Measurements from ENCODE around the gene THRB.

Gene THRB

DNA sequence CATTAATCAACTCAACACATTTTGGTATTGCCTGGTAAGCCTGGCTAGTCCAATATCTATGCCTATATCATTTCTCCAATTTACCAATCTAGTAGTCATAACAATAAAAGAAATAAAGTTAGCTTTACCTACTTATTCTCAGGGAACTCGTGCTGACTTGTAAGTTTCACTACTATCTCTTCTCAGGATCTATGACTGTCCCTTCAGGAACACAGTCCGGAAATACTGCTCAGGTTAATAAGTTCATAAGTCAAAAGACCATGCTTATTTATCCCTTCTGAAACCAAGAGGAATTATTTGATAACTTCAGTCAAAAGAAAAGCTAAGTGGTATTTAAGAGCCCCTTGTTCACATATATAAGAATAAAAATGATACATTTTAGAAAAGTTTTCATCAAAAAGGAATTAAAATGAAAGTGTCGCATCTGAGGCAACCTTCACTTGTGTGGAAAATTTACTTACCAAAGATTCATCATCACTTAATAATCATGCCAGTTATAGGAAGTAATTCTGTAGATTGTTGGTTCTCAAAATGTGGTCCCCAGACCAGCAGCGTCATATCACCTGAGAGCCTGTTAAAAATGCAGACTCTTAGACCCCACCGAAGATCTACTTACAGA, 15.5 kb upstream of the THRB start:
- DNase-seq, result no peak

DNA sequence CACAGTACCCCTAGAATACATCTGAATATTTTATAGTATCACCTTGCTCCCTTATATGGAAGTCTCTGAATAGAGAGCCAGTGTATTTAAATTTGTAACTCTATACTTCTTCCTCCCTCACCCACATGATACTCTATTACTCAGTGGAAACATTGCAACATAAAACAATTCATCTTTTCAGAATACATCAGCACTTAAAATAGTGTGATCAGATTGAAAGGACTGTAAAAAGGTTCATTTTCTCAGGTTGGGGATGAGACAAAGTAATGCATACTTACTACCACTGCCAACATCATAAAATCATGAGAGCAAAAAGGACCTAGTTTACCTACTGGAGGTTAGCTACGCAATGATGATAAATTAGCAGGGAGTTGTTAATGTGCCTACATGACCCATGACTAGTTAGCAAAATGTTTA, 13.8 kb upstream of the THRB start:
- no peak for DNase-seq

DNA sequence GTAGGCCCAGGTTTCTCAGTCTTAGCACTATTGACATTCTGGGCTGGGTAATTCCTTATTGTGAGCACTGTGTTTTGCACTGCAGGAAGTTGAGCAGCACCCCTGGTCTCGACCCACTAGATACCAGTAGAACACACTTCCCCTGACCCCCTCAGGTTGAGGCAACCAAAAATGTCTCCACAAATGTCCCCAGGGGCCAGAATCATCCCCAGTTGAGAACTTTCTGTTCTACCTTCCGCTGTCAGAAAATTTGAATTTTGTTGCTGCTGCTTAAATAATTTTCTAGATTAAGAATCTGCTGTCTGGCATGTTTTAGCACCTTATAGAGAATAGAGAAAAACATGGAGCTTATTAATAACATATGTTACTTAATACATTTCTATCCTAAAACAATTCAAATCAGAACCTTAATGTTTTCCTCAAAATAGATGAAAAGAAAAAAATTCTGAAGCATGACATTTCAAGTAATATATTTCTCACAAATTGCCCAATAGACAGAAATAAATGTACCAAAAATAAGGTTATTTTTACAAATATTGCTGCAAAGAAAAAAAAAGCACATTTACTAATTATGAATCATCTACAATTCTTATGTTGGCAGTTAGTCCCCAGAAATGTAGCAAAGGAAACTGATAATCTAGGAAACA, 13.2 kb upstream of the THRB start:
- DNase-seq, result no peak

DNA sequence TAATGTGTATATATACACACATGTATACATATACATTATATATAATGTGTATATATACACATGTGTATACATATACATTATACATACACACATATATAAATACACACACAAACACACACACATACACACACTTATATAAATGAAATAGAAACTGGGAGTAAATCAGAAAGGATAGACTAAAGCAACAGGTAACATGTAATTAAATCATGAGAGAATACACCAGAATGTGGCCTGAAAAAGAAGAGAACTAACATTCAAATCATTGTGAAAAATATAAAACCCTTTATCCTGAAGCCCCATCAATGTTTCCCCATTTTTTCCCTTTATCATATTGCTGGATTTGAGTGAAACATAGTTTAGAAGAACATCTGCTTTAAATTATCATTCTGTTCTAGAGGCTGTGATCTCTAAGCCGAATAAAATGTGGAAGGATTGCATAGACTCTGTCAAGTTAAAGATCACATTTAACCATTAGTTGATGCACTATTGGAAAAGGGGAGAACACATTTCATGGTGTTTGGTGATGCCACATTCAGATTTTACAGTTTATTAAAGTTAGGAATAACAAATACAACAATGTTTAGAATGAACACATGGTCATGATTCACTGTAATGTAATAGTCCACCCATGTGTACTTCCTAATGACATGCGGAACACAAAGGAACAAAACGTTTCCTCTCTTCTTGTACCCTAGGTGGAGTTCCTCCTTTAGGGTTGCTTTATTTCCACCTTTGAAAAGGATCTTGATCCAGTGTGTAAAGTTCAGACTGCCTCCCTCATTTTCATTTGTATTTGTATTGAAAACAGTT, 12.5 kb upstream of the THRB start:
- no peak for DNase-seq

DNA sequence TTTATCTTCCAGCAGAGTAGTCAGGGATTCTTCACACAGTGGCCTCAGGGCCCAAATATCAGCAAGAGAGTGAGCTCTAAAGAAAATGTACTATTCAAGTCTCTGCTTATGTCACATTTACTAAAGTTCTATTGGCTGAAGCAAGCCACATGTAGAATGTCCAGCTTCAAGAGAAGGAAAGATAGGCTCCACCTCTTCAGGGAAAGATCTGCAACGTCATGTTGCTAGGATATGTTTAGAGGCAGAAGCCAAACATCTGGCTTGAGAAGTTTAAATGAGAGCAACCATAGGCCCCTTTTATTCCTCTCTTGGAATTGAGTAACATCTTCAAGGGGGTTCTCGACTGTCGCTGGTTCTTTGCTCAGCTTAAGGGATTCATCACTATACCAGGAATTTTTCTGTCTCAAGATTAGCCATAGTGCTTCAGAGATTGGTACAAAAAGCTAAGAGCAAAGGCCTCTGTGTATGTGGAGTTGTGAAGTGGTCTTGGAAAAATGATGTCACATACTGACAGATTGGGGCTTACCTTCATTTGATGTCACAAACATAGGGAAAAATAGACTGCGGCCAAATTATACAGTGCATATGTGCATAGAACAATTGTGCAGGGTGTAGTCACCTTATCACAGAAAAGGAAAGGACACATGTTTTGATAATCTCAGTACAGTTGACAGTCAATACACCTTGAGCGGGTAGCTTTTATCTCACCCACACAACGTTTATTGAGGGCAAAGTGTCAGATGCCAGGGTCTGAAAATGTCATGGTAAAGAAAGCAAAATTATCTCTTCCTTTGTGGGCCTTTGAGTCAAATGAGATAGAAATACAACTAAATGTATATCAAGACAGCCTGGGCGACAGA, 11.3 kb upstream of the THRB start:
- no peak for DNase-seq

DNA sequence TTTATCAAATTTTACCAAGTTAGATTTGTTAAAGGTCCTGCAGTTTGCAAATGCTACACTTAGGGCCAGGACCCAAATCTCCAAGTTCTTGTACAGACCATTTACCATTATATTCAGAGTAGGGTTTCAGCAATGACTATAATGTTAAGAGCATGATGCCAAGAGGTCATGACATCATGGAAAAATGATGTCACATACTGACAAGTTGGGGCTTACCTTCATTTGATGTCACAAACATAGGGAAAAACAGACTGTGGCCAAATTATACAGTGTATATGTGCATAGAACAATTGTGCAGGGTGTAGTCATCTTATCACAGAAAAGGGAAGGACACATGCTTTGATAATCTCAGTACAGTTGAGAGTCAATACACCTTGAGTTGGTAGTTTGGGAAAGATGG, 10.1 kb upstream of the THRB start:
- no peak for DNase-seq

DNA sequence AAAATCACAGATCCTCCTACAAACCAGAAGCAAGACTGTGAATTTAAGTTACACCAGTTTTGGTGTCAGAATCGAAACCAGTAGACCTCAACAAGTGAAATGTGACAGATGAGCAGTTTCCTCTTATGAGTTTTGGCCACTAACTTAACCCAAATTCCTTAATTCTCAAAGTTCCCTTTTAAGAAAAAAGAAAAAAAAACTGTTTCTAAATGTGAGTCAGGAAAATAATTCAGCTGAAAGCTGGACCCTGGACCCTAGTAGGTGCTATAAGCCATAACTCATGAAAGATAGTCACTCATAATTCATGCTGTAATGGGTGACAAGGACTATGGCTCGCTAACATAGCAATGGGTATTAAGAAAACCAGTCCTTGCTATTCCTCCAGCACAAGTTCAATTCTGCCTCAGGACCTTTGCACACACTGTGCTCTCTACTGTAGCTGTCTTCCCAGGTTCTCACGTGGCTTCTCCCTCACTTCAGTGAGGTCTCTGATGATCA, 9.0 kb upstream of the THRB start:
- no peak for DNase-seq

DNA sequence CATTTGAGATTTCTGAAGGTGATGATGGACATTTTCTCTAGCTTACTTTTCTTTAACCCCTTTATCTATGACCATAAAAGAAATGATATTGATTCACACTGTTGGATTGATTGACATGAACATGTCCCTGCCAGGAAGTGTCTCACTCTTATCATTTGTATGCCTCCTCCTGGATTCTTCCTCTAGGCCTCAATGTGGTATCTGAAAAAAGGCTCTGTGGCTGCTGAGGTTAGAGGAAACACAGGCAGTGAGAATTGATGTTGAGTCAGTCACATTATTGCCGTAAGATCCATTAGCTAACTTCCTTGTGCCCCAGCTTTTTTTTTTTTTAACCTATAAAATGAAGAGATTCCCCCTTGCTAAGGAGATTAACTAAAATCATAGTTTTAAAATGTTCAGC, 8.0 kb upstream of the THRB start:
- DNase-seq, result no peak

DNA sequence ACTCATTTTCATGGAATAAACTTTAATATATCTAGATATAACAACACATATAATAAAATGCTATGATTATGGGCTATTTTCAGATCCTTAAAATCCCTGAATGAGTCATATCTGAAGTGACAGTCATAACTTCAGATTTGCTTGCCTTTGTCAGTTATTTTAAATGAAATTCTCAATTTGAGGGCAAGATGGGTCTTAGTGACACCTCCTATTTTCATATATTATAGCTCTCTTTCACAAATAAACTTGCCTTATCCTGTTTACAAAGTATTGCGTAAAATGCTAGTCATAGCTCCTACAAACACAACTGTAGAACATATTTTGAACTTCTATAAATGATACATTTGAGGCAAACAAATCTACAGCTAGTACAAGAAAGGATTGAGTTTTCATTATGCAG, 6.2 kb upstream of the THRB start:
- DNase-seq, result no peak

DNA sequence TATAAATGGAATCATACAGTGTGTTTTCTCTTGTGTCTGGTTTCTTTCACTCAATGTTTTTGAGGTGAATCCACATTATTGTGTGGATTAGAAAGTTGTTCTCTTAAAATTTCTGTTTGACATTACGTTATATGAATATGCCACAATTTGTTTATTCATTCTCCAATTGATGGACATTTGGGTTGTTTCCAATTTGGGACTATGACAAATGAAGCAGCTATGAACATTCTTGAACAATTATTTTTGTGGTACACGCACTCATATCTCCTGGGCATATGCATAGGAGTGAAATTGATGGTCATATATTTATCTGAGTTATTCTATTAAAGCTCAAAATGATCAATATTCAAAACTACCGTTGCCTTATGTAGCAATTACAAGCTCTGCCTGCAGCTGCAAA, 5.3 kb upstream of the THRB start:
- no peak for DNase-seq

DNA sequence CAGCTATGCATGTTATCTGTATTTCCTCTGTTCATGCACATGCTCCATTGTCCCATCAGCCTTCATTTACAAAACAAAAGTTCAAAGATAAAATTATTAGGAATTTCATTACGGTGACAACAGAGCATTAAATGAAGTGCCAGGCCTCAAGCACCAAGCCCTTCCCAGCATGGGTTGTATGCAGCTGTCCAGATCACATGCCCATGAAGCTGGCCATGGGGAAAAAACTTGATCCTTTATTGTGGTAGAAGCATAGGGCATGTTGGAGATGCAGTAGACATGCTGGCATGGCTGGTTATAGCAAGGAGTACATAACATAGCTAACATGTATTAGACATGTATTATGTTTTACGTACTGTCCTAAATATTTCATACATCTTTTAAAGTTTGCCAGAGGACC, 4.1 kb upstream of the THRB start:
- DNase-seq, result no peak

DNA sequence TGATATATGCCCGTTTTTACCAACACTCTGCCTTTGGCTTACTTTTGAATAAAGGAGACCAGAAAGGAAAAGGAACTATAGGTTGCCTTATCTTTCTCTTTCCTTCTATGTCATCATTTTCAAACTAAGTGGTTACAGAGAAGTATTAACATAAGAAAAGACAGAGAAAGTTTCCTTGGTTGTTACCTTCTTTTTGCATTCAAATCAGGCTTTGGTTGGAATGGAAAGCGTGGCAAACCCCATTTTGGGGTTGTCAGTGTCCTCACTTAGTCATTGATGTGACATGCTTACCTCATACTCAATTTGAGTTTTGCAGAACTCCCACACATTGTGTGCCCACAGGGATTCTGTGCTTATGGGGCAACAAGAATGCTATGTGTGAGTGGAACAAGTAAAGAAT, 3.7 kb upstream of the THRB start:
- no peak for DNase-seq

DNA sequence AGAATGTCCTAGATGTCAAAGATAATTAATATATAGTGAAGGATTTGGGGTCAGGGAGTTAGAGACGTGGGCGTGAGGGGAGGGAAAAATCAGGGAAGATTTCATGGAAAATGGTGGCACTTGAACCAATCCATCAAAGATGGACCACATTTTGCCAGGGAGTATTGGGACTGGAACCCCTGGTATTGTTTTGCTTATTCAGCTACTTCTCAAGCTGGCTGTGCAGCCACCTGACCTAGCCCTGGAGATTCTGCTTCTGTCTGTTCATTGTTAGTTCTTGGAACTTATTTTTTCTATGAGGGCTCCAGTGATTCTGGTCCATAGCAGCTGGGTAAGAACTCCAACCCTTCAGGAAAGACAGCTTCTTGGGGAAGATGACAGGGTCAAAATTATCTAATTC, 3.3 kb upstream of the THRB start:
- no peak for DNase-seq

DNA sequence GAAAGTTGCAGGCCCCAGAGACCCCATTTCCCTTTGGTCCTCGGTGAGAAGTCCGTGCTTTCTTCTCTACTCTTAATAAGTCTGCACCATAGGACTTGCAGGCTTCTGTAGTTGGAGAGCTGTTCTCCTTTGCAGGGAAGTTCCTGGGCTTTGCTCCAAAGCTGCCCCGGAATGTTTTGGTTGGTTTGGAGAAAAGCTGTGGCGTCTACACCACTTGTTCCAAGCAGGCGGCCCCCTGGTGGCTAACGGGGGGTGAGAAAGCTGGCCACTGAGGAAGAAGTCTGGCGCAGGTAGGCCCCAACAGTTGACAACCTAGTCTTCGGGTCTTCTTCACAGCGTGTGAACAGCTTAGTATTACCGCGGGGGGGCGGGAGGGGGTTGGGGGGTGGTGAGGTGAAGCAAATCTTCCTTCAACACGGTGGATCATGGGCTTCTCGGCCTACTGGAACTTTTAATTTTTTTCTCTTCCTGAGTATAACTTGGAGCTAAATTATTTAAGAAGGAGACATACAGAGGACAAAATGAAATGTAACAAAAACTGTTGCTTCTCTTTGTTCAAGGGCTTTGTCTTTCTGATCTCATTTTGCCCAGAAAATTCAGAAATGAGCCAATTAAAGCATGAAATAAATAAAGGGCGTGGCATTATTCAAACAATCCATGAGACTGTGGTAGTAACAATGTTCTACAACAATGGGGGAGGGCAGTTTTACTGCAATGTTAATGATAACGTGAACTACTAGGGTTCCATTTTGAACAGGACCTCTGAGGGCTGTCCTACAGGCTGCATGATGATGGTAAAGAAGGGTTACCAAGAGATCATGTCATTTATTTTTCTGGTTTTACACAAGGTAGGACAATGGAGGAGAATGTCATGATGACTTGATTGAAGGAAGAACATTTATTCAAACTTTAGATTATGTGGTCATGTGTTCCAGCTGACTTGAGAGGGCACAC, 2.2 kb upstream of the THRB start:
- no peak for DNase-seq

DNA sequence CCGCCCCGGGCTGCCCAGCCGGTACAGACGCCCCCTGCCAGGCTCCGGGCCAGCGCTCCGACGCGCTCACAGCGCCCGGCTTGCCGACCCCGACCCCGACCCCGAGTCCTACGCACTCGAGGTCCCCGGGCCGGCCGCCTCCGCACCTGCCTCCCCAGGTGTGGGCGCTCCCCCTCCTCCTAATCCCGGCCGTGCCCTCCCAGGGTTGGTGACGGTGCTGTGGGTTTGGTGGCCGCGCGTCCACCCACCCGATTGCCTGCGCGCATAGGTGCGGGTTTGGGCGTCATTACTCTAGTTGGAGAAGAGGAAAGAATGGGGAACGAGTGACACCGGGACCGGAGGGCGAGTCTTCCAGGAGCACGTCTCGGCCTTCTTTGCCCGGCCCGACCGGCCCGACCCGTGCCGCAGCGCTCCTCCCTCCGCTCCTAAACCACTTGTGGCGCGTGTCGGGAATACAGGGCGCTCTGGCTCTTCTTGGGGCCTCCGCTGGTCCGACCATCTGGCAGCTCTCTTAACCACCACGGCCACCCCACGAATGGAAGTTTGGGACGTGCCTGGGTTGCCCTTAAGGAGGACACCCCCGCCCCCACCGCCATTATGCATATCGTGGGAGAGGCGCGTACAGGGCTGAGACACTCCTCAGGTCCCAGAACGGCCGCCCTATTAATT, 810 bp upstream of the THRB start:
- DNase-seq, result no peak

DNA sequence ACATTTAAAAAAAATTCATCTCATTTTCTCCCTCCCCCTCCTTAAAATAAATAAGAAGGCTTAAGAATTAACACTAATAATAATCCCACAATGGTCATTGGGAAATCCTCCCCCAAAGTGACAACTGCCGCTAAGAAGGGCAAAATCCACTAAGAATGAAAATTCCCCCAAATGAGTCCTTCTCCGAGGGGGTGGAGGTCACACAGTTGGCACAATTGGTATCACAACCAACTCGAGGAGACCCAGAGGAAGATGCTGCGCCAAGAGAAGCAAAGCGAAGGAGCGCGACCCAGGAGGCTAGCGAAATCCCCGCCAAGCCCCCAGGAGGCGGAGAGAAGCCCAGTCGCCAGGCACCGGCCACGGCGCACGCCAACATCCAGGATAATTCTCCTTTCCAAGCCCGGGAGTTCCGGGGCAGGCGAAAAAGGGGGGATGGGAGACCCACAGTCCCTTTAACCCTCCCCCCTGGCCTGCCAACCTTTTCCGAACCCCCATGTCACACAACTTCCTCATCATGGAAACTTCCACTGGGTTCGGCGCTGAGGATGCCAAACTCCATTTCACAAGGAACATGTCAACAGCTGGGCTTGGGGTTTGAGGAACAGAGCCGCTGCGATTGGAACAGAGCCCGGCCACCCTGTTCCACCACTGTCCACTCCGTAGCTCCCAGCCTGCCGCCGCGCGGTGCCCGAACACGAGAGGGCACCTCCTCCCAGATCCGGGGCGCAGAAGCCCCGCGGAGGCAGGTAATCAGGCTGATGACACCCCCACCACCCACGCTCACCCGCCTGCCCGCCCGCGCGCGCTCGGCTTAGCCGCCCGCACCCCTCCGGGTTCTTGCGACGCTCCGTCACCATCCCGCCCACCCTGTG, 668 bp downstream of the THRB start:
- DNase-seq, result no peak

DNA sequence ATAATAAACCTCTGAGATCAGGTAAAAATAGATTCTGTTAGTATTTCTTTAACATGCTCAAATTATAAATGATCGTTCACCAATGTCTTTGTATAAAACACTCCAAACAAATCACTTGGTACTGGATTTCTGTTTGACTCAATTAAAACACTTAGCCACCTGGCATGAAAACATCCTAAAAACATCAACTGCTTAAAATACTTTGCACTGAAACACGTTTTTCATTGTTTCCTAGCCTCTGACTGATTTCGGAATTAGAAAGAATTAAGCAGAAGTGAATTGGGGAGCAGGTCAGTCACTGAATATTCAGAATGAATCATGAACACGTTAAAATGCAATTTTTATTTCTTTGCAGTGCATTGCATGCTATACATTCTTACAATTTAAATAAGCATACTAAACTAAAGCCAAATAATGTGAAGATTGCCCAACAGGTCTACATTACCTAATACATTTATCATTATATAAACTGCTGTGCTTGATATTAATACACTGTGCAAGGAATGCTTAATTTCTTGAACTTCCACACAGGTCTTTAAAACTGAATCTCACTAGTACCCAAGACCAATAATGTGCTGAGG, 1.6 kb downstream of the THRB start:
- no peak for DNase-seq

DNA sequence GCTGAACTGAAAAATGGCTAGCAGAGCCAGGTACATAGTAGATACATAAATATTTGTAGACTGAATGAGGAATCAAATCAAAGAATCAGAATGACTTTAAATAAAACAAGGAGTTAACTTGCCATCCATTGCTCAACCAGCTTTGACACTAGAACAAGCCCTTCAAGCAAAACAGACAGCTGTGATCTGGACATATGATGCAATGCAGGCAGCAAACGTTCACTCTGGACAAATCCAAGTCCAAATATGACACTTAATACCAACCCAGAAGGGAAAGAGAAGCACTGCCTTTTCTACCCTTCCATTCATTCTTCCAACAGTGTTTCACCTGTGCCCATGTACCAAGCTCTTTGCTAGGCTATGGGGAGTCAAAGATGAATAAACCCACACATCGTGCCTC, 4.5 kb downstream of the THRB start:
- no peak for DNase-seq

DNA sequence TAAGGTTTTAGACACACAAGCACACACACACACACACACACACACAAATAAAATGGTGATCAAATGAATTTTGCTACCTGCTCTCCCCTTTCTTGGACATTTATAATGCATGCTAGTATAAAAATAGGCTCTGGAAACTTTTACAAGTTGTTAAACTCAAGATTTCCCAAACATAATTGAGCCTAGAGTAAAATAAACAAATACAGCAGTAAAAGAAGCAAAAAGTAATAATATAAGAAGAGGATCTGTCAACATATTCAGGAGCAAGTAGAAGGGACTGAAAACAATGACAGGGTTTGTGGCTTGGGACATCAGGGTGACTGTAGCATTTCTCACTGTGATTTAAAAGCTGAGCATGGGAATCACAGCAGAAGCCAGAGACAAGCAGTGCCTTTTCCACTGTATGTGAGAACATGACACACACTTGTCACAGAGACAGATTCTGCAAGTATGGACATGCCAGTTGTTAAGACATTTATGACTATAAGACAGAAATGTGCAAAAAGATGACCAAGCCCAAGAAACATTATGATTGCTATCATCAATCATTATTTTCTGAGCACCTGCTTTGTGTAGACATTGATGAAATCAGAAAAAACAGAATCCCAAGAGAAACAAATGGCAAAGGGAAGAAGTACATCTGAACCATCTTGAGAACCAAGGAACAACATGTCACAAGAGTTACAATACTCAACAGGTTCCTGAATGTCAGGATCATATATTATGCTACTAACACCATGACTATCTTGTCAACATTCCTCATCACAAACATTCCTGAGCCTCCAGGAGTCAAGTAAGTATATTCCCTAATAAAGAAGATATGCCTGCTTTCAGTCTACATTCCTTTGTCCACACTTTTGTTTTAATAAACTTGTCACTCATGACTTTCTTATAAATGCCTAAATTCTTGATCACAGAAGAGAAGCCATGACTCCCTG, 7.1 kb downstream of the THRB start:
- DNase-seq, result no peak
